NCI-H2227 treated with DMSO at 0.1 percent for 48 hours (cell line): ENCODE results near the gene STIL.
A peak's percentile ranks its signal among the peaks of the same experiment; 100 is the strongest.
"Not testable (repeated sequence)": the region's sequence is repeated elsewhere in the genome, so short reads cannot be mapped to it uniquely, and the experiment has no call there.

ENCODE experiments used
- DNase-seq: peaks from one replicate; lab custom pipeline; 2025; lab: John Stamatoyannopoulos, UW

The STIL gene

GRCh38 chr1:47319968-47320367, 6.0 kb upstream of the STIL start:
- not testable (repeated sequence) for DNase-seq

DNA sequence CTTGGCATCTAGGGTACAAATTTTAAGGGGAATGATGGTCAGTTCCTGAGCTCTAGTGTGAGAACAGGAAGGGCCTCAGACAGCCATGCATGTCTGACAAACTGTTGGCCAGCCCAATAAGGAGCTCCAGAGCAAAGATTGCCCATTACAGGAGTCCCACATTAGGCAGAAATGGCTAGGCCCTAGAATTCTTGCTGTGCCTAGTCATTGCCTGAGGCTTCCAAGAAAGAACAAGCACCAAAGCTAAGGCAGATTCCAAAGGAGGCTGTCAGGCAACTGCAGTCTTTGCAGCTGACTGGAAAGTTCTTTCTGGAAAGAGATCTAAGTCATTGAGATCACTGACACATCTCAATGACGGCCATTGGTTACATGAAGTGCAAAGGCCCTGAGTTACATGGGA, 3.9 kb upstream of the STIL start:
- DNase-seq: no peak

DNA sequence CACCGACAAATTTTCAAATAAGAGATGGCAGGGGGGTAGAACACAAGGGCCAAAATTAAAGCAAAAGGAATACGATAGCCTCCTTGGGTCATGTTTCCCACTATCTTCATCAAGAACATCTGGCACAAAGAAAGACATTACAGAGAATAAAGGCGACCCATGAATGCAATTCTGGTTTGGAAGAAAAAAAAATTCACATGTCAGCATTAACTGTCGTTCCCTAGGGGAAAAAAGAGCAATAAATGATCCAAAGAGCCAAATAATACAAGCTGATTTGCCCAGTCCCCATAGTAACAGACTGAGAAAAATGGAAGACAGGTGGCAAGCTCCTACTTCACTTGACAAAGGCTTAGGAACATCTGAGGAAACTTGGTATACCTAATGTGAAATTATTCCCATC, 4.5 kb downstream of the STIL start:
- no peak for DNase-seq

DNA sequence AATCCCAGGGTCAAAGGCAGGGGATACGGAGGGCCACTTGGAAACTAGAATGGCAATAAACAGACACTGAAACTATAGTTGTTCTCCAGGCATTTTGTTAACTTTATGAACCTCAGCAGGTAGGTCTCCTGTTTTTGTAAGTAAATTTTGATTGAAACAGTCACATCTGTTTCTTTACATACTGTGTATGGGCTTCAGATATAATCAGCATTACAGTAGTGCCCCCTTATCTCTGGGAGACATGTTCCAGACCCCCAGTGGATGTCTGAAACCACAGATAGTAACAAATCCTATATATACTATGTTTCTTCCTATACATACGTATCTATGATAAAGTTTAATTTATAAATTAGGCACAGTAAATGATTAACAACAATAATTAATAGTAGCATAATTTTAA, 11.5 kb downstream of the STIL start:
- no peak for DNase-seq

GRCh38 chr1:47298025-47298699, 15.8 kb downstream of the STIL start:
- DNase-seq: no peak

DNA sequence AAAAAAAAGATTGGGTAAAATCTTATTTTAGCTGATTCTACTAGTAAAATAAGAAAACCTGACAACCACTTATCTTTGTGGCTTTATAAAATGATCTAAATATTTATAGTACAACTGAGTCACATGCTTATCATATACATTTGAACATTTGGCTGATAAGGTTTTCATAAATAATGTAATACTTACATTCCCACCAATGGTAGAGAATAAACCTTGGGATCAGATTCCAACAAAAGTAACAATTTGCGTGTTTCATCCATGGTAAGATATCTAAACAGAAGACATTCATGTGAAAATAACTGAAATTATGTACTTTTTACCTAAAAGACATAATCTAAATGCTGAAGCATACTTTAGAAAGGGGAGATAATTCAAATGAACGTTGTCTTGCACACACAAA, 18.4 kb downstream of the STIL start:
- no peak for DNase-seq

- DNase-seq: not testable (repeated sequence)
Observed at GRCh38 chr1:47294863-47295262, 19.1 kb downstream of the STIL start.

DNA sequence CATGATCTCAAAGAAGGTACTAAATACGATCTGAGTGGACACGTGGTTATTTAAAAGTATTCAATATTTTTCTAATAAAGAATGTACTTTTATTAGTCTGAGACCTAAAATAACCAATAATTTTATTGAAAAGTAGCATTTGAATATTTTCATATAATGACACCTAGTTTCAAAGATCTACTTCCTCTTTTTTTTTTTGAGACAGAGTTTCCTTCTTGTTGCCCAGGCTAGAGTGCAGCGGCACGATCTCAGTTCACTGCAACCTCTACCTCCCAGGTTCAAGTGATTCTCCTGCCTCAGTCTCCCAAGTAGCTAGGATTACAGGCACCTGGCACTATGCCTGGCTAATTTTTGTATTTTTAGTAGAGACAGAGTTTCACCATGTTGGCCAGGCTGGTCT, 25.8 kb downstream of the STIL start:
- DNase-seq: not testable (repeated sequence)

- DNase-seq: no peak
Observed at GRCh38 chr1:47280142-47280541, 33.8 kb downstream of the STIL start.

- DNase-seq: no peak
Observed at GRCh38 chr1:47276850-47277249, 37.1 kb downstream of the STIL start.

DNA sequence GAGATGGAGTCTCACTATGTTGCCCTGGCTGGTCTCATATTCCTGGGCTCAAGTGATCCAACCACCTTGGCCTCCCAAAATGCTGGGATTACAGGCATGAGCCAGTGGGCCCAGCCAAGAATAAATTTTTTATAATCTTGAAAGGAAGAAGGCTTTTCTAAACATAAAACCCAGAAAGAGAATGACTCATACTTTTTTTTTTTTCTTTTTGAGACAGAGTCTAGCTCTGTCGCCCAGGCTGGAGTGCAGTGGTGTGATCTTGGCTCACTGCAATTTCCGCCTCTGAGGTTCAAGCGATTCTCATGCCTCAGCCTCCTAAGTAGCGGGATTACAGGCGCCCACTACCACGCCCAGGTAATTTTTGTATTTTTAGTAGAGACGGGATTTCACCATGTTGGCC, 38.1 kb downstream of the STIL start:
- not testable (repeated sequence) for DNase-seq

DNA sequence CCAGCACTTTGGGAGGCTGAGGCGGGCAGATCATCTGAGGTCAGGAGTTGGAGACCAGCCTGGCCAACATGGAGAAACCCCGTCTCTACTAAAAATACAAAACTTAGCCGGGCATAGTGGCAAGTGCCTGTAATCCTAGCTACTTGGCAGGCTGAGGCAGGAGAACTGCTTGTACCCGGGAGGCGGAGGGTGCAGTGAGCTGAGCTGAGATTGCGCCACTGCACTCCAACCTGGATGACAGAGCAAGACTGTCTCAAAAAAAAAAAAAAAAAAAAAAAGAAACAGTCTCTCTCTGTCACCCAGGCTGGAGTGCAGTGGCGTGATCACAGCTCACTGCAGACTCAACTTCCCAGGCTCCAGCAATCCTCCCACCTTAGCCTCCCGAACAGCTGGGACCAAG, 48.4 kb downstream of the STIL start:
- DNase-seq: not testable (repeated sequence)

- peak; percentile 27 for DNase-seq
Observed at GRCh38 chr1:47262787-47263413, 51.0 kb downstream of the STIL start.

DNA sequence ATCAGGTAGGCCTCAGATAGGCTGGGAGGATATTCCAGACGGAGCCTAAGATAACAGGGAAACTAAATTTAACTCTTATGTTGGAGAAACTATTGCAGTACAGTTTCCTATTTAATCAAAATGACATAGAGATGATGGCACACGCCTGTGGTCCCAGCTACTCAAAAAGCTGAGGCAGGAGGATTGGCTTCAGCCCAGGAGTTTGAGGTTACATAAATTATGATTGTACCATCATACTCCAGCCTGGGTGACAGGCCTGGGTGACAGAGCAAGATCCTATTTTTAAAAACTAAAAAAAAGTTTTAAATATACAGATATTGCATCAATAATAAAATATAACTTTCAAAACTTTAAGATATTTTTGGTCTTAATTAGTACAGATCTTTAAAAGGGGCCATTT, 56.7 kb downstream of the STIL start:
- DNase-seq: no peak

GRCh38 chr1:47252795-47253194, 61.2 kb downstream of the STIL start:
- no peak for DNase-seq

DNA sequence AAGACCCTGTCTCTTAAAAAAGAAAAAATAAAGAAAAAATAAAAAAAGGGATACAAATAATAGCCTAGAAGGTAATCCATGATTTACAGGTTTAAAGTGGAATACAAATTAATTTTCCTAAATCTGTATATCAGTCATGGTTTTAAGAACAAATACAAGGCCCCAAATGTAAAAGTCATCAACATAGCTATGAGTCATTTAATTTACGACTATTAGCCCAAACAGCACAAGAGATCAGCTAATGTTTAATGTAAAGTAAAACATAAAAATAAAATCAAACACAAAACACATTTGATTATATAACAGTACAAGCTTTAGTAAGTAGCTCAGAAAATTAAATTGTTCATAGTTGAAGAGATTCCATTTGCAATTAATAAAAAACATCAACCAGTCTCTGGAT, 61.6 kb downstream of the STIL start:
- DNase-seq: no peak

DNA sequence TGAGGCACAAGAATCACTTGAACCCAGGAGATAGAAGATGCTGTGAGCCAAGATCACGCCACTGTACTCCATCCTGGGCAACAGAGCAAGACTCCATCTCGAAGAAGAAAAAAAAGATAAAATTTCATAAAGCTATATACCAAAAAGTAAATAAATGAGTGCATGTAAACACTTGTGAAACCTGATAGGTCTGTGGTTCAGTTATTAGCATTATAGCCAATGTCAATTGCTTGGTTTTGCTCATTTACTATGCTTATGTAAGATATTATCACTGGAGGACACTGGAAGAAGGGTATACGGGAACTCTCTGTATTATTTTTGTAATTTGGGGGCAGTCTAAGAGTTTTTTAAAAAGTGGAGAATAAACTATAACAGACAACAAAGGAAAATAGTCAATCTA, 64.2 kb downstream of the STIL start:
- DNase-seq: no peak

- DNase-seq: no peak
Observed at GRCh38 chr1:47244339-47244862, 69.5 kb downstream of the STIL start.

GRCh38 chr1:47243910-47244309, 70.0 kb downstream of the STIL start:
- DNase-seq: no peak

DNA sequence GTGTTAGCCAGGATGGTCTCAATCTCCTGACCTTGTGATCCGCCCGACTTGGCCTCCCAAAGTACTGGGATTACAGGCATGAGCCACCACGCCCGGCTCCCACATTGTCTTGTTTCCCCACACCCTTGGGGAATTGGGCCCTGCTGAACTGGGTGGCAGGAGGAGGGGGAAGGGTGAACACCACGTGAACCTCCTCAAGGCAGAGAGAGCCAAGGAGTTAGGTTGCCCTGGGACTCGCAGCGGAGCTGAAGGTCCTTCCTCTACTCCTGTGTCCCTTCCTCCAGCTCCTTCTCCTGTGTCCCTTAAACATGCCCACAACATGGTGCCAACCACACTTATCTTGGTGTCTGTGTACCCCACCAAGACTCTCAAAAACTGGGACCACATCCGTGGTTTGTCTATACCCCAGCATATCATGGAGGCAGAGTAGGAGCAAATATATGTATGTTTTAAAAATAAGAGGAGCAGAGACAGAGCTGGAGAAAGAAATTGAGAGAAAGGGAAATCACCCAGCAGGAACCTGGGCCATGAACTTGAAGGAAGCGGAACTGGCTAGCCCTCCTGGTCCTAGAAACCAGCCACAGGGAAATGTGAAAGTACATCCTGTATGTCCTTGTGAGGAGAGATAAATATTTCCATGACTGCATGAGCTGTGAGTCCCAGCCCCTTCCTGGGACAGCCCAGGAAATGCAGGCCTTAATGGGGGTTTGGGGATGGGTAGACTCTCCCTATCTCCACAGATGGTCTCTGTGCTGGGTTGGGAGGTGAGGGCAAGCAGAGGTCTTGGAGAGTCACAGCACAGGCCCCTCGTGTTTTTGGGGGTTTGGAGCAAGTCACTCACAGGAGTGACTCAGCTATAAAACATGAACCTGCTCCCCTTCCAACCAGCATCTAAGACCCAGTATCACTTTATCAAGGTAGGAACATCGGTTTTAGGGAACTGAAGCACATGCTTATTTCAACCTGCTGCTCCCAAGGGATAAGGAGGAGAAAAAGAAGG, 72.5 kb downstream of the STIL start:
- no peak for DNase-seq

DNA sequence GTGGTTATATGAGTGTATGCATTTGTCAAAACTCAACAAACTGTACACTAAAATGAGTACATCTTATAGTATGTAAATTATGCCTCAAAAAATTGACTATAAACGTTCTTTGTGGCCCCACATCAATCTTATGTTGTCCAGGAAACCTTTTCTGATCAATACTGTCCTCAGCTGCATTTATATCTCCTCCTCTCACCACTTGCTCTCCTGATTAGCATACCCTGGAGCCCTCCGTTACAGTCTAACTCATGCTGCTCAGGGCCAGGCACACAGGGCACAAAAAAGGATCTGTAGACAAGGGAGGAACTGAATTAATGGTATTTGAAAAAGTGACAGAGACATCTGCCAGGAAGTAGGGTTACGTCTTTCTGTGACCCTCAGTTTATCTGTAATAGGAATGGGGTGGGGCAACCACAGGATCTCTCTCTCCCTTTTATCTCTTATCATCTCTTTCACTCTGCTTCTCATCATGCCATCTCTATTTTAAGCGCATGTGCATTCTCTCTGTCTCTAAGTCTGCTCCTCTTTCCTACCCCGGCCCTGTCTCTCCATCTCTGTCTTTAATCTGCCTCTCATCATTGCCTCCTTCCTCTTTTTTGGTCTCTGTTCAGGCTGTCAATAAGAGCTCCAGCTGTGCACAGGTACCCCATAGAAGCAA, 74.9 kb downstream of the STIL start:
- DNase-seq: no peak

- DNase-seq: no peak
Observed at GRCh38 chr1:47235806-47236205, 78.1 kb downstream of the STIL start.
